ENCODE data around the gene SETBP1.

Gene SETBP1

GRCh38 chr18:44731530-44732237, 51.0 kb downstream of the SETBP1 start:
- DNase-seq (ENCODE audit: low read depth): no peak

- no peak for DNase-seq (ENCODE audit: low read depth)
These were observed 51.5 kb downstream of the SETBP1 start for GRCh38 chr18:44732238-44732563.

GRCh38 chr18:44732599-44732998, 51.9 kb downstream of the SETBP1 start:
- no peak for DNase-seq (ENCODE audit: low read depth)

- peak; percentile 71 for DNase-seq (ENCODE audit: low read depth)
These were observed 52.5 kb downstream of the SETBP1 start for GRCh38 chr18:44733069-44733753.

- no peak for DNase-seq (ENCODE audit: low read depth)
These were observed 53.2 kb downstream of the SETBP1 start for GRCh38 chr18:44733754-44734465.

- no peak for DNase-seq (ENCODE audit: low read depth)
These were observed 54.4 kb downstream of the SETBP1 start for GRCh38 chr18:44735096-44735495.

- no peak for DNase-seq (ENCODE audit: low read depth)
These were observed 56.1 kb downstream of the SETBP1 start for GRCh38 chr18:44736664-44737380.

- DNase-seq (ENCODE audit: low read depth): no peak
These were observed 56.9 kb downstream of the SETBP1 start for GRCh38 chr18:44737623-44738022.

- DNase-seq (ENCODE audit: low read depth): no peak
These were observed 59.3 kb downstream of the SETBP1 start for GRCh38 chr18:44740000-44740399.

- DNase-seq (ENCODE audit: low read depth): no peak
These were observed 60.4 kb downstream of the SETBP1 start for GRCh38 chr18:44741085-44741484.

GRCh38 chr18:44741511-44741910, 60.8 kb downstream of the SETBP1 start:
- DNase-seq (ENCODE audit: low read depth): no peak

GRCh38 chr18:44742126-44742525, 61.4 kb downstream of the SETBP1 start:
- no peak for DNase-seq (ENCODE audit: low read depth)

- no peak for DNase-seq (ENCODE audit: low read depth)
These were observed 62.1 kb downstream of the SETBP1 start for GRCh38 chr18:44742718-44743311.

- no peak for DNase-seq (ENCODE audit: low read depth)
These were observed 62.9 kb downstream of the SETBP1 start for GRCh38 chr18:44743631-44744030.

GRCh38 chr18:44744161-44745121, 63.8 kb downstream of the SETBP1 start:
- no peak for DNase-seq (ENCODE audit: low read depth)

GRCh38 chr18:44747157-44747556, 66.5 kb downstream of the SETBP1 start:
- no peak for DNase-seq (ENCODE audit: low read depth)

GRCh38 chr18:44748582-44748981, 67.9 kb downstream of the SETBP1 start:
- peak; percentile 4 for DNase-seq (ENCODE audit: low read depth)

- DNase-seq (ENCODE audit: low read depth): no peak
These were observed 70.1 kb downstream of the SETBP1 start for GRCh38 chr18:44750774-44751173.

- DNase-seq (ENCODE audit: low read depth): no peak
These were observed 73.9 kb downstream of the SETBP1 start for GRCh38 chr18:44754567-44754966.

- no peak for DNase-seq (ENCODE audit: low read depth)
These were observed 78.4 kb downstream of the SETBP1 start for GRCh38 chr18:44758861-44759631.
